ENCODE measurements around the gene FAM151B. TPM values are rescaled to one million over a fixed set of nuclear protein-coding genes. Genes with fewer than 3 reads are reported as not detected.

The FAM151B gene
- total and polyA plus RNA-seq, 2 of the 8 experiments (the other 6 are each of a cell fraction or from before 2014, with no cell fraction given) = 0.62 to 1.1 TPM

- Histone ChIP-seq H3K4me1 (replicated peaks in 1 of 4; ENCODE audit: control insufficient read depth in 3 of 4, insufficient read depth in 4 of 4, low read length in 3 of 4) (0 out of 7 replicates have a peak, but pooled peaks cover 0 to 2% (median 0%) of the 10 kb centered on the region in 4 experiments), H2BK5ac (ENCODE audit: low read depth, low read length) (no peak overlapping the region), H2BK20ac (ENCODE audit: low read length) (no peak overlapping the region), H4K91ac (replicated peaks; ENCODE audit: insufficient read length, low read length) (no peak overlapping the region), H4K20me1 (replicated peaks in 1 of 2; ENCODE audit: control insufficient read depth in 1 of 2, insufficient read depth in 2 of 2, low read length in 2 of 2) (no peaks in the 10 kb centered on the region), H3K4me3 (ENCODE audit: extremely low read depth in 1 of 4, insufficient read depth in 2 of 4, low read depth in 3 of 4, low read length in 4 of 4) (no peak overlapping the region), H3K14ac (ENCODE audit: insufficient read length) (no peak overlapping the region), H3K9ac (replicated peaks in 1 of 4; ENCODE audit: extremely low read depth in 1 of 4, low read depth in 3 of 4, low read length in 3 of 4) (no peak overlapping the region), H2BK15ac (ENCODE audit: low read length) (no peak overlapping the region), H2BK120ac (replicated peaks; ENCODE audit: low read depth, low read length) (no peak overlapping the region), H3K23me2 (ENCODE audit: low read depth, low read length) (no peaks in the 10 kb centered on the region), H2AK5ac (ENCODE audit: low read depth, low read length) (no peak overlapping the region), H3K23ac (ENCODE audit: insufficient read length) (no peak overlapping the region), H2BK12ac (ENCODE audit: low read depth, low read length) (no peak overlapping the region), H3K79me2 (ENCODE audit: control insufficient read depth in 1 of 2, insufficient read depth in 2 of 2, low read length in 2 of 2) (no peaks in the 10 kb centered on the region), H3K4me2 (ENCODE audit: insufficient read depth in 1 of 2, low read depth in 2 of 2, low read length in 2 of 2) (no peak overlapping the region), H3K27me3 (replicated peaks in 1 of 4; ENCODE audit: control insufficient read depth in 3 of 4, extremely low read depth in 1 of 4, insufficient read depth in 3 of 4, low read length in 3 of 4) (no peaks in the 10 kb centered on the region), H3K4ac (replicated peaks; ENCODE audit: insufficient read length, low read depth, low read length) (no peak overlapping the region), H4K5ac (ENCODE audit: insufficient read length, low read depth, low read length) (no peak overlapping the region), H3K79me1 (ENCODE audit: low read depth, low read length) (no peaks in the 10 kb centered on the region), H4K8ac (ENCODE audit: extremely low read depth, insufficient read depth, low read length) (no peak overlapping the region), H2AFZ (ENCODE audit: low read length) (no peak overlapping the region), H3K36me3 (ENCODE audit: control insufficient read depth in 2 of 4, insufficient read depth in 4 of 4, low read length in 3 of 4) (no peaks in the 10 kb centered on the region), H3K18ac (ENCODE audit: extremely low read depth, low read length) (no peak overlapping the region), H3K56ac (replicated peaks; ENCODE audit: insufficient read length, low read depth, low read length) (no peak overlapping the region), H3K27ac (ENCODE audit: low read depth, low read length) (no peak overlapping the region), H3K9me3 (ENCODE audit: insufficient read depth in 2 of 2, low read depth in 1 of 2, low read length in 1 of 2) (no peaks in the 10 kb centered on the region)
- FAIRE-seq (no peak), DNase-seq (ENCODE audit: low read depth in 1 of 2, low spot score in 2 of 2) (no peak)
- ChIA-PET POLR2A (ENCODE audit: partially characterized antibody) (no interaction called here), CTCF (ENCODE audit: partially characterized antibody) (interaction anchor here (1.4 to 1.9 kb wide), 2 partner anchors 27 kb away, joined by 5 read pairs; no protein-coding TSS in a partner anchor)
- TF ChIP-seq HDAC6 (IDR thresholded peaks at IDR 0.05; ENCODE audit: low read depth, low read length) (no peak), EGR1 (IDR thresholded peaks at IDR 0.05; ENCODE audit: borderline replicate concordance, low read depth, low read length) (no peak), CBX8 (IDR thresholded peaks at IDR 0.05; ENCODE audit: borderline replicate concordance, low read depth, low read length) (no peak), HDAC2 (IDR thresholded peaks at IDR 0.05; ENCODE audit: borderline replicate concordance in 1 of 2, low read depth in 2 of 2, low read length in 2 of 2) (no peak), RFX5 (IDR thresholded peaks at IDR 0.05; ENCODE audit: borderline replicate concordance, low read depth, low read length) (no peak)
- 94% methylated on average over 6 of the region's 6 CpGs; no CpG with 5 or more reads in 1 of the 2 experiments for WGBS, 2 experiments (ENCODE audit: extremely low coverage in 1 of 2, insufficient coverage in 1 of 2, insufficient read length in 1 of 2, insufficient replicate concordance in 2 of 2, low coverage in 1 of 2, low lambda C conversion rate in 2 of 2, missing lambda C conversion rate in 1 of 2)
Measured at GRCh38 chr5:80508844-80509243, 20.9 kb downstream of the FAM151B start.
